Activated T-cell treated with anti-CD3 and anti-CD28 coated beads, Interleukin-2, amount 50 U/mL, for 48 hours (primary cell): ENCODE measurements around the gene STAM2.
"Not testable (repeated sequence)": the region's sequence is repeated elsewhere in the genome, so short reads cannot be mapped to it uniquely, and the experiment has no call there.

Experiments
- DNase-seq, 2 experiments: peaks; one replicate each; pipeline ENCODE4 v3.0.0-alpha.2; 2020

Gene STAM2

DNA sequence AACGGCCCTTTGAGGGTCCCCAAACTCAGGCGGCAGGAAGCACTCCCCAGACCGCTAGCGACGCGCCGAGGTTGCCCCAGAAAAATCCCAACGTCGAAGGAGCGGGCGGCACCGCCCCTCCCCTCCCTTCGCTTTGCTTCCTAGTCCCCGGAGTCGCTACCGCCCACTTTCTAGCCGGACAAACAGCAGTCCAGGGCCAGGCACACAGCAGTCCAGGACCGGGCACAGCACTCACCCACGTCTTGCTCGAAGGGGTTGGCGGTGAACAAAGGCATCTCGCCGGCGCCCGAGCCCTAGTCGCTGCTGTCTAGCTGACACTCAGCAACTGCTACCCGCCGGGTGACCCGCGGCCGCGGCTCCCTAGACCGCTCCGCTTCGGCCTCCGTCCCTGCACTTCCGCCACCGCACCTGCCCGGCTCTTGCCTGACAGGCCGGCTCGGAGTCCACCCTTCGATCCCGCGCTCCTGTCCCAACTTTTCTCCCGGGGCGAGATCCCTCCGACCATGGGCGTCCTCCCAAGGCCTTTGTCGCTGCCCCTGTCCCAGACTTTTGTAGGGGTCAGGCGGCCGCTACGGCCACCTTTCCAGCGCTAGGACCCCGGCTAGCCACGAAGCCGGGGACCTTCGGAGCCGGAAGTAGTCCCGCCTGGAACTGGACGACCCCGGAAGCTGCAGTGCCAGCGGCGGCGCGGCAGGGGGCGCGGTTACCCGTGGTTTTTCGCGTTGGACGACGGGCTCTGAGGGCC, at the start of gene STAM2:
Gene STAM2 (minus strand): TSS at position 396 of the 745 bp plus-strand sequence. CDS start 121 bp downstream, at position 275.
- DNase-seq = peak; percentile 96 to 97

DNA sequence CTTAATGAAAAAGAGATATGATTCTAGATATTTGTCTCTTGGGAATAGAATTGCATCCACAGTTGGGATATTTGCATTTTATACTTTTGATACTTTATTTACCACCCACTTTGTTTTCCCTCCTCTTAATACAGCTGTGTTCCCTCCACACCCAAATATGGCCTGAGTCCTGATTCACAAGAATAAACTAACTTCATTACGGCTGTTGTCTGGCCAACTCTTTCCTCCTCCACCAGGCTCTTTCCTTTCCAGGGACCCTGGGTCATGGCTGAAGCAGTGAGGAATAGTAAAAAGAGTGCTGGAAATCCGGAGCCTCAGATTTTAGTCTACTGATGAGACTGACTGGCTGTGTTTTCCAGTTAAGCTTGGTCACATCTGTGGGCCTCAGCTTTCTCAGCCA, 48.4 kb upstream of the STAM2 start:
- no peak for DNase-seq

DNA sequence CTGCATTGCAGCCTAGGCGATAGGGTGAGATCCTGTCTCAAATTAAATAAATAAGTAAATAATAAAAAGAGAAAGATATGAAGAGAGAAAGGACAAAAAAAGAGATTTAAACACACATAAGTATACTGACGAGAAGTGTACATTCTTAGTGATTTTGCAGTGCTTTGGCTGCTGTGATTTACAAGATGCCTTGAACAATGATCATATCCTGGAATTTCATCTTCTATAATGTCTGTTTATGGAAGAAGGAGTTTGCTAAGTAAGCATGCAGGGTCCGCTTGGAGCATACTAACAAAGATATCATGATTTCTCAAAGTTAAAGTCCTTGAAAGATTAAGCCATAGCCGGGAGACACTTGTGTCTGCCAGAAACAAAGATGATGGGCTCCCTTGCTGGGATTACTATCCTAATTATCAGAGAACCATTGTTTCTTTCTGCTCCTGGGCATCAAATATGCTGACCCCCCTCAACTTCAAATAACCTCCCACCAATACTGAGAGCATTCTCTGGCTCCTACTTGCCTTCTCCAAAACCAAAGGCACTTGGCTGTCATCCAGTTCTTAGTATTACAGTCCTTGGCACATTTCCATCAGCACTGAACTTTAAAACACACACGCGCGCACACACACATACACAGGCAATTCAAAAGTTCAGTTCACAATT, 47.5 kb upstream of the STAM2 start:
- DNase-seq = no peak

DNA sequence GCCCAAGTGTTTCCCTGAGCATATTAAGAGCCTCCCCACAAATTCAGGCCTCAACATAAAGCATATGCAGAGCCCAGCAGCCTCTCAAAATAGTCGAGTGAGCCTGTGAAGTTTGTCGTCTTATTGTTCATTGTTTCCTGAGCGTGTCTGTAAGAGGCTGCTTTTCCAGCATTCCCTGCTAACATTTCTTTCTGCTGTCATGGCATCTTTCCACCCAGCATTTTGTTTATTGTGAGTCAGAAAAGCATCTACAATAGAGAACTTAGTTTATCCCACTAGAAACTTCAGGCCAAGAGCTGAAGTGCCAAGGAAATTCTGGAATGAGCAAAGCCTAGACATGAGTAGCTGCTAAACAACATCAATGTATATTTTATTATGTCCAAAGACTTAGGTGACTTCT, 46.3 kb upstream of the STAM2 start:
- no peak for DNase-seq

DNA sequence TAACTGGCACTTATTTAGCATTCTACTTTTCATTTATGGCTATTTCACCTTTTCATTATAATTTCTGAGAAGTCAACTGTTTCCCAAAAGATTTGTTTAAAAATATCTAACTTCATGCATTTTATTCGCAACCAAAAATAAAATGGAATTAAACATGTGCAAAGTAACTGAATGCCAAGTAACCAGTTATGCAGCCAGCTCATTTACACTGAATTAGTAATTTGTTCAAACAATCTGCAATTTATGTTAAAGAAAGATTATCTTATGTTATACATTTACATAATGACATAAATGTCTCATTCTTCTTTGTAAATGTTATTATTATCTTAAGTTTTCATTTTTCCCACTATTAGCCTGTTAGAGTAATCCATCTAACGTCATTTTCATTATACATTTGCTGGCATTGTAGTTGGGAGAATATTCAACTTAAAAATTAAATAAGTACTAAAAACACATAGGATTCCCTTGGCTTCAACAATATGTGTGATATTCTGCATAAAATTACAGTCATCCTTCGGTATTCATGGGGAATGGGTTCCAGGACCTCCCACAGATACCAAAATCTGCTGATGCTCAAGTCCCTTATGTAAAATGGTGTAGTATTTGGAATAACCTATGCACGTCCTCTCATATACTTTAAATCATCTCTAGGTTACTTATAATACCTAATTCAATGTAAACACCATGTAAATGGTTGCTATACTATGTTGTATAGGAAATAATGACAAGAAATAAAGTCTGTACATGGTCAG, 43.7 kb upstream of the STAM2 start:
- DNase-seq = no peak

DNA sequence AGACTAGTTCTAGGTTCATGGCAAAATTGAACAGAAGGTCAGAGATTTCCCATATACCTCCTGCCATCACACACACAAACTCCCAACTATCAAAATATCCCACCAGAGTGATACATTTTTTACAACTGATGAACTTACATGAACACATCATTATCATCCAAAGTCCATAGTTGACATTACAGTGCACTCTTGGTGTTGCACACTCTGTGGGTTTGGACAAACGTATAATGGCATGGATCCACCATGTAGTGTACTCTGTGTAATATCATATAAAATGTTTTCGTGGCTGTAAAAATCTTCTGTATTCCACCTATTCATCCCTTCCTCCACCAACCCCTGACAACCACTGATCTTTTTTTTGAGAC, 25.9 kb upstream of the STAM2 start:
- no peak for DNase-seq

DNA sequence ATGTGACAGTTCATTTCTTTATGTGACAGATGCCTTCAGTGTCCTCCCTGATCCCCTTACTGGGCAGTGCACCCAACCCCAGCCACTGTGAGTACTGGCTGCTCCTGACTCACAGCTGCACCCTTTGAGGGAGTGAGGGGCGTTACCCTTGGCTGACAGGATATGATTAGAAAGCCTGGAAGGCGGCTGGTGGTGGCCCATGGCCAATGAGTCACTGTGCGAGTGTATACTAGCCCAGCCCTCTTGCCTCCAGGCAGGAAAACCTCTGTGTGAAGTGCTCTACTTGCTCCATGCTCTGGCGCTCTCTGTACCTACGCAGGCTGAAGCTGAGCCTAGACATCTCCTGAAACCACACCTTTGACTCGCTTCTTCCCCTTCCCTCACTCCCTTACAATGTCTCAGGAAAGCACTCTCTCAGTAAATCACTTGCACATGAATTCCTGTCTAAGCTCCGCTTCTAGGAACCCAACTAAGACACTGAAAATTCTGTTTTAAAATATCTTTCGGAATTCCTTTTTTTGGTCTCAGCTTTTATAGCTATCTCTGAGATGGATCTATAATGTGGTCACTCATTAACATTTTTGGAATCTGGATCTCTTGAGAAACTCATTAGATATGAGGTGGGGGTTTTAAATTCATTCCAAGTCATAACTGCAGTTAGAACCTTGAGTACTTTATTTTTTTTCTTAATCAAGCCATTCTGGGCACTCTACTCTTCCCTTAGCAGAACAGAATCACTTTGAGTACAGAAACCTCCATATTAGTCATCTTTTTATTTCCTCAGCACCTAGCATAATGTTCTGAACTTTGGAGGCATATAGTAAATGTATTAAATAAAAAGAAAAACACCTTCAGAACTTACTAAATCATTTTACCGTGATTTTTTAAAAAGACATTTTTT, 25.3 kb upstream of the STAM2 start:
- peak; percentile 42 to 49 for DNase-seq

DNA sequence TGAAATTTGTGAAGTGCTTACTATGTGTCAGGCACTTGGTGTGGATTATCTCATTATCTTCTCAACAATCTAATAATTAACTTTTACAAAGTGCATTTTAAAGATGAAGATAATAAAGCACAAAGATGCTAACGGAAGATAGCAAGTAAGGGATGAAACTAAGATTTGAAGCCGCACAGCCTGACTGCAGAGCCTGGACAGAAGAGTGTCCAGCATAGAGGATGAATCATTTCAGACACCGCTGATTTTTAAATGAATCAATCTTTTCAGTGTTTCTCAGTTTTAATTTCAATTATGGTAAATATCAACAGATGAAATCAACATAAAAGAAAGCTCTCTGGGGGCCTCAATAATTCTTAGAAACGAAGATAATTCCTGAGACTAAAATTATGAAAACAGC, 24.5 kb upstream of the STAM2 start:
- no peak for DNase-seq

DNA sequence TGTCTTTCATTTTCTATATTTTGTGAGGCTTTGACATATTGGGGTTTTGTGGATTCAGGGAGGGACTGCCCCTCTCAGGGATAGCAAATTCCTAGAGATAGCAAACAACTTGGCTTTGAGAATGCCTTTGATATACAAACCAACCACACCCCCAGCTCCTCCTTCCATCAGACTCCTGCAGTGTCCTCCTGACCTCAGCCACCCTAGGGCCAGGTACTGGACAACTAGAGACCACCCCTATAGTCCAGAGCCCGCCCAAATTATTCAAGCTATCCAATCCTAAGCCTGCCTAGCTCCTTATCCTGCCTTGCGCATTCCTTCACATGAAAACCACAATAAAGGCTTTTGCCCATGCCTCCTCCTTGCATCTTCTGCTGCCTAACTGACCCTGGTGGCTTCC, 22.9 kb upstream of the STAM2 start:
- DNase-seq = no peak

DNA sequence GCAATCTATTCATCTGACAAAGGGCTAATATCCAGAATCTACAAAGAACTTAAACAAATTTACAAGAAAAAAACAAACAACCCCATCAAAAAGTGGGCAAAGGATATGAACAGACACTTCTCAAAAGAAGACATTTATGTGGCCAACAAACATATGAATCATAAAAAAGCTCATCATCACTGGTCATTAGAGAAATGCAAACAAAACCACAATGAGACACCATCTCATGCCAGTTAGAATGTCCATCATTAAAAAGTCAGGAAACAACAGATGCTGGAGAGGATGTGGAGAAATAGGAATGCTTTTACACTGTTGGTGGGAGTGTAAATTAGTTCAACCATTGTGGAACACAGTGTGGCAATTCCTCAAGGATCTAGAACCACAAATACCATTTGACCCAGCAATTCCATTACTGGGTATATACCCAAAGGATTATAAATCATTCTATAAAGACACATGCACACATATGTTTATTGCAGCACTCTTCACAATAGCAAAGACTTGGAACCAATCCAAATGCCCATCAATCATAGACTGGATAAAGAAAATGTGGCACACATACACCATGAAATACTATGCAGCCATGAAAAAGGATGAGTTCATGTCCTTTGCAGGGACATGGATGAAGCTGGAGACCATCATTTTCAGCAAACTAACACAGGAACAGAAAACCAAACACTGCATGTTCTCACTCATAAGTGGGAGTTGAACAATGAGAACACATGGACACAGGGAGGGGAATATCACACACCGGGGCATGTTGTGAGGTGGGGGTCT, 22.1 kb upstream of the STAM2 start:
- not testable (repeated sequence) for DNase-seq

DNA sequence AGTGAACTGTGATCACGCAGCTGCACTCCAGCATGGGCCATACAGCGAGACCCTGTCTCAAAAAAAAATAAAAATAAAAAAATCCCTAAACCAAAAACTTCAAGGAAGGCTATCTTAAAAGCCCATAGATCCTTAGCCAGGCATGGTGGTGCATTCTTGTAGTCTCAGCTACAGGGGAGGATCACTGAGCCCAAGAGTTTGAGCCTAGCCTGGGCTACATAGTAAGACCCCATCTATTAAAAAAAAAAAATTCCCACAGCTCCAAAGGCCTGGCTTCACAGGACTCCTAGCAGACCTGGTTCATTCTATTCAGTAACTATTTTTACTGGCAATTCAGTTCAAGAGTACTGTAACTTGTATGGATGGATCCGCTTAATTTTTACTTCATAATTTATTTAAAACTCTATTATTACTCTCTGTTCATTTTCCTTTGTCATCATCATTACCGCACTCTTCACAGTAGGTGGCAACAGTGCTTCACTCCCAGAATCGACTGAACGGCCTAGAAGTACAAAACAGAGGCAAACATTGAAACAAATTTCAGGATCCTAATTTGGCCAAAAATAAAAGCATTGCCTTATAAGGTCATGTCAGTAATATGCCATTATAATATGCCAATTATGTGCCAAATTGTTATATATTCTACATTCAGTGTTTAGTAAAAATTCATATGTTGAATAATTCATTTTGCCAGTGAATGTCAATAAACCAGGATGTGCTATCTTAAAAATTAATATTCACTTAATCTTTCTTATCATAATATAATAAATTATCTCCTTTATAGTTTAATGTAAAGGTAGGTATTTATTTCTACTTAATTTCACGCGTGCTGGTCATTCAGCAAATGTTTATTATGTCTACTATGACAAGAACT, 14.3 kb upstream of the STAM2 start:
- no peak for DNase-seq

DNA sequence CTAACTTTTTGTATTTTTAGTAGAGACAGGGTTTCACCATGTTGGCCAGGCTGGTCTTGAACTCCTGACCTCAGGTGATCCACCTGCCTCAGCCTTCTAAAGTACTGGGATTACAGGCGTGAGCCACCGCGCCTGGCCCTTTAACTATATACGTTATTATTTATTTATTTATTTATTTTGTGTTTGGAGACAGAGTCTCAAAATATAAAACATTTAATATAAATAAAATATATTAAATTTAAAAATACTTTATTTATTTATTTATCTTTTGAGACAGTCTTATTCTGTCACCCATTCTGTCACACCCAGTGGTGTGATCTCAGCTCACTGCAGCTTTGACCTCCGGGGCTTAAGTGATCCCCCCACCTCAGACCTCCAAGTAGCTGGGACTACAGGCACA, 11.2 kb upstream of the STAM2 start:
- DNase-seq = not testable (repeated sequence)

DNA sequence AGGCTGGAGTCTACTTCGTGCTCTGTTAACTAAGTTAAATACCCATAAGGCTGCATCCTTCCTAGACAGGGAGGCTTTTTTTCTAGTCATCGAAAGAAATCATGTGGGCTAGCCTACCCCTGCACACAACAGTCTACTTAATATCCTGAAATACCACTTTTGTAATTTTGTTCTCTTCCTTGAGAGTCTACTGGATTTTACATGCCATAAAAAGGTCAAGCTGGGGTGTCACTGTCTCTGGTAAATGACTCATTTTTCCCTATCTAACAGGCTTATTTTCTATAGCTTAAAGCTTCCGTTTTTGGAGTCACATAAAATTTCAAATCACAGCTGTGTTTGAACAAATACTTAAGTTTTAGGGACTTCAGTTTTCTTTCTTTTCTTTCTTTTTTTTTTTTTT, 10.7 kb upstream of the STAM2 start:
- no peak for DNase-seq

DNA sequence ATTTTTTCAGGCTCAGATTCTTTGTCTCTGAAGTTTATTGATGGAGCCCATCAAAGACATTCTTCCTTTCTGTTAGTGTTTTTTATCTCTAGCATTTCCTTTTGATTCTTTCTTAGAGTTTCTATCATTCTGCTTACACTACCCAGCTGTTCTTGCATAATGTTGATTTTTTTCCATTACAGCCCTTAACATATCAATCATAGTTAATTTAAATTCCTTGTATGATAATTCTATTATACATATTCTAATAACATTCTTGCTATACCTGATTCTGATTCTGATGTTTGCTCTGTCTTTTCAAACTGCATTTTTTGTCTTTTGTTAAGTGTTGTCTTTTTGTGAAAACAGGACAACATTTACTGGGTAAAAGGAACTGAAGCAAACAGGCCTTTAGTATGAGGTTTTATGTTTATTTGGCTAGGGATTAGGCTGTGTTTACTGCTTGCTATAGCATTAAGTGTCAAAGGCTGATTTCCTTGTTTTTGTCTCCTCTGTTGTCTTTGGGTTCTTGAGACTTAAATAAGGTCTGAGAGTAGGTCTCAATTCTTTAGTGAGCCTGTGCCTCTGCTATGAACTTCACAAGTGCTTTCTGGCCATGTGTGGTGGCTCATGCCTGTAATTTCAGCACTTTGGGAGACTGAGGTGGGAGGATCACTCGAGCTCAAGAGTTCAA, 8.0 kb upstream of the STAM2 start:
- no peak for DNase-seq

DNA sequence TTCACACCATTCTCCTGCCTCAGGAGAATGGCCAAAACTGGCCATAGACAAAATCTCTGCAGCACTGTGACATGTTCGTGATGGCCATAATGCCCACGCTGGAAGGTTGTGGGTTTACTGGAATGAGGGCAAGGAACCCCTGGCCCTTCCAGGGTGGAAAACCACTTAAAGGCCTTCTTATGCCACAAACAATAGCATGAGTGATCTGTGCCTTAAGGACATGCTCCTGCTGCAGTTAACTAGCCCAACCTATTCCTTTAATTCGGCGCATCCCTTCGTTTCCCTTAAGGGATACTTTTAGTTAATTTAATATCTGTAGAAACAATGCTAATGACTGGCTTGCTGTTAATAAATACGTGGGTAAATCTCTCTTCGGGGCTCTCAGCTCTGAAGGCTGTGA, 2.1 kb upstream of the STAM2 start:
- DNase-seq = not testable (repeated sequence)

DNA sequence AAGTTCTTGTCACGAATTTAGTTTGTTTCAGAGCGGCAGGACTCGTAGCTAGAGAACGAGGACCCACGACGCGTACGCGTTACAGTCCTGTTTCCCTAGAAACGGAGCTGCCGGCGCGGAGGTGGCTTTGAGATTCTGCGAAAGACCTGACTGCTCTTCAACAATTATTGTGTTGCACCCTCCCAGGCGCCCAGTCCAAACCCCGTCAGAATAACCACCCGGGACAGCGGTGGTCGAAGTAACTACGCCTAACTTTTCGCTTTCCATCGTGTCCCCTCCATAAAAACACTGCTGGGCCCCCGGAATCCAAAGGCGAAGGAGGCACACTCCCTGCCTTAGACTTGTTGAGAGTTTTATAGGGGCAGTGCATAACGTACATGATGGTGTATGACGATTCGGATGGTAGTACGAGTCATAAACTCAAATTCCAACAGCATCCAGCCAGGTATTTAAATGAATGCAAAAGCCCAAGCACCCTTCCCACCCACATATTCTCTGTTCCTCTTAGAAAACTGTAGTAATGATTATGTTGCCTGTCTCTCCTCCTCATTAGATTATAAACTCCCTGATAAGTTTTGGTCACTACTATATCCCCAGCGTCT, 651 bp upstream of the STAM2 start:
- DNase-seq = no peak

DNA sequence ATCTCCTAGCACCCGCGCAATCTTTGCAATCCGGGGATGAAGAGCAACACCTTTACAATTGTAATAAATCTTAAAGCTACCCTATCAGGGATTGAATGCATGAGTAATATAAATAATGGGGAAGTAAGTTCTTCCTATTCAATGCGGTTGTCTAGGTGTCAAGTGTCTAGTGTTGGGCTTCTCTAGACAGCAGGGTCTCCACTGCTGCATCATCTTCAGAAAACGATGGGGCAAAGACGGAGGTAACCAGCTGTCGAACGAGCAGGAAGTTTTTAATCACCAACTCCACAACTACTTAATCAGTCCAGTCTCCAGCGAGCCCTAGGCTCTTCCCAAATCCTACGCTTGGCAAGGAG, 573 bp downstream of the STAM2 start:
- no peak for DNase-seq

DNA sequence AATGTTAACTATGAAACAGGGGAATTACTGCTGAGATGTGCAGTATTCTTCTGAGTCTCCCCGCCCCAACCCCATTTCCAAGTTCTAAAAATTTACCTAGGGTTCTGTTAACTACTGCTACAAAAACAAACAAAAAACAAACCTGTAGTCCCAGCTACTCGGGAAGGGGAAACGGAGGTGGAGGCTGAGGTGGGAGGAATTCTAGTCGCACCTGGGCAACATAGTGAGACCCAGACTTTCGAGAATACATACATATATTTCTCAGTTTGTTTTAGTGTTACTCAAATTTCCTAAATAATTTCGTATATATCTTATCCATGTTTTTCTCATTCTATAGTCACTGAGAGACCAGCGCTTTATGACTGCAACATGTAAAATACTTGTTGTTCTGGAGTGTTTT, 989 bp downstream of the STAM2 start:
- DNase-seq = no peak

DNA sequence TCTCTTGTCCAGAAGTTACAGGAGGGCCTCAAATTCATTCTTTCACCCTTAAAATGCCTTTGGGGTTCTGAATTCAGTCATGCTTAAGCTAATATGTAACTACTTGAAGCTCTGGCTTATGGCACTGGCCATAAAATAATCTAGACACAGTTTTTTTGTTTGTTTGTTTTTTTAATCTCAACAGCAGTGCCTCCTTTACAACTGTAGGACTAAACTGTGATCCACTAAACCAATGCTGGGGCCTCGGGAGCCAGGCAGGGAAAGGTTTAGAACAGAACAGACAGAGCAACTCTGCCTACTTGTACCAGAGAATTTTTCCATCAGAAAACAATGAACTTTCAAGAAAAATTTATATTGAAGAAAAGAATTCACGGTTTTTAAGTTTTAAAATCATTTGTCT, 1.7 kb downstream of the STAM2 start:
- DNase-seq = no peak

DNA sequence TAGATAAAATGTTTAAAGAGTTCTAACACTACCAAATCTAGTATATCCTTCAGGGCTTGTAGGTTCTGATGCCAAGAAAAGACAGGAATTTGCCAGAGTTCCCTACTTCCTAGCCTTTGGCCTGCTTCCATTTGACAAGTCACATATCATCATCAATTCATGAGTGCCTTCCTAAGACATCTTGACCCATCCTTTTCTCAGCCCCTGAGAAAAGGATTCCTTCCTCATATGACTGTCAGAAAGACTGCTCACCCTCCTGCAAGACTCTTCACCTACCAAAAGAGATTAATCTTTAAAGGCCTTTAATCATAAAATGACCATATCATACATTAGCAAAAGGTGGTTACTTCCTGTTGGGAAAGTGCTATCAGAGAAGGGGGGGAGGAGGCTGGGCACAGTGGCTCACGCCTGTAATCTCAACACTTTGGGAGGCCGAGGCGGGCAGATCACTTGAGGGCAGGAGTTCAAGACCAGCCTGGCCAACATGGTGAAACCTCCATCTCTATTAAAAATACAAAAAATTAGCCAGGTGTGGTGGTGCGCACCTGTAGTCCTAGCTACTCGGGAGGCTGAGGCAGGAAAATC, 3.3 kb downstream of the STAM2 start:
- not testable (repeated sequence) for DNase-seq
